ENCODE data around the gene OTOF.

Gene OTOF

DNA sequence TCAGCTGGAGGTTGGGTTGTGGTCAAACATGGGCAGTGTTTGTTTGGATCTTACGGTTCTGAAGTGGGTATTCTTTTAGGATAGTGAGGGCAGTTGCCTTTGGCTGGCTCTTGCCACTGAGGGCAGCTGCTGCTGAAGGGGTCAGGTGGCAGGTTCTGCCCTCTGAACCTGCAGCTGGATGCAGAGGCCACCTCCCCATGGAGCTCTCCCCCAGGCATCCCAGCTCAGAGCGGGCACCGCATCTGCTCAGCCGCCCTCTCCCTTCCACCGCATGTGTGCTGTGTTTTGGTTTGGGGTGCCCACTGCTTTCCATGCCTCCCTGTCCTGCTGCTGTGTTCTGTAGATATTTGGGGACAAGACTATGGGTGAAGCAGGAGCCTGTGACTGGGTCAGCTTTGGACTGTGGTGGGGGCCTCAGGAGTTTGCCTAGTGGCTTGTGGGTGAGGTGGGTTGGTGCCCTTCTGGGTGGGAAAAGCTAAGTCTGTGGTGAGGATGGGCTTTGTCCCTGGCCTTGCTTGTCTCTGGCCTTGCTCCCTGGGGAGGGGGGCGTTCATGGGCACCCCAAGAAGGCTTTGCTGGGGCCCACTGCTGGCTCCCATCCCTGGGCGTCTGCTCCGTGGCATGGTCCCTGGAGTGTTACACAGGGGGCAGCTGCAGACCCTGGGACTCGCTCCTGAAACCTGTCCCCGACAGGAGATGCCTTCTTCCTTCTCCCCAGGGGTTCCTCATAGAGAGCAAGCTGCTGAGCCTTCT is 28.5 kb downstream of the OTOF start:
- DNase-seq, result no peak

DNA sequence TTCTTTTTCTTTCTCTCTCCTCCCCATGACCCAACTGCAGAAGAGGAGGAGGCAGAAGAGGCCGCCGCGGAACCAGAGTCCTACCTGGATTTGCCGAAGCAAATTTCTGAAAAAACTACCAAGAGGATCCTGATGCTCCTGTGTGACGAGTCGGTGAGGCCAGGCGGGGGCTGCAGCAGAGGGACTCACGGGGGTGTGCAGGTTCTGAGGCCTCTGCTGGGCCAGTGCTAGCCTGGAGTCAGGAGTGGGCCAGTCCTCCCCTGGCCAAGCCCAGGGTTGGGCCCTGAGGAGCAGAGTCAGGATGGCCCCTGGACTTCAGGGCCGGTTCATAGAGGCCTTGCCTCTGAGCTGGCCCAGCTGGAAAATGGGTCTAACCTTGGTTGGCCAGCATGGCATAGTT is 29.3 kb downstream of the OTOF start:
- DNase-seq, result no peak

GRCh38 chr2:26444236-26444635 is 33.7 kb downstream of the OTOF start:
- DNase-seq, result no peak

GRCh38 chr2:26442707-26443106 is 35.2 kb downstream of the OTOF start:
- no peak for DNase-seq

DNA sequence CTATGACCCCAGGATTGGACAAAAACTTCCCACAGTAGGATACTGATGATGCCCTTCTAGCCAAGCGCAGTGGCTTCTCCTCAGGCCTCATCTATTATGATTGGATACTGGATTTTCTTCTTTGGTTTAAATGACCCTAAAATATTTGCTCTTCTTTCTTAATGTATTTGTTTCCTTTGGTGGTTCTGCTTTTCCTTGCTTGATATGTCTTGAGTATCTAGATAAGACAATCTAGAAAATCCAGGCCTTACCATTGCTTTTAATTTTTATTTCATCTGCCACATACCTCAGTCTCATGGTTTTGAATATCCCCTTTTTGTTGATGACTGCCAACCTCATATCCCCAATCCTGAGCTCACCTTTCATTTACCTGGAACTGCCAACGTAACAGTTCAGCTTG is 35.6 kb downstream of the OTOF start:
- DNase-seq, result no peak

DNA sequence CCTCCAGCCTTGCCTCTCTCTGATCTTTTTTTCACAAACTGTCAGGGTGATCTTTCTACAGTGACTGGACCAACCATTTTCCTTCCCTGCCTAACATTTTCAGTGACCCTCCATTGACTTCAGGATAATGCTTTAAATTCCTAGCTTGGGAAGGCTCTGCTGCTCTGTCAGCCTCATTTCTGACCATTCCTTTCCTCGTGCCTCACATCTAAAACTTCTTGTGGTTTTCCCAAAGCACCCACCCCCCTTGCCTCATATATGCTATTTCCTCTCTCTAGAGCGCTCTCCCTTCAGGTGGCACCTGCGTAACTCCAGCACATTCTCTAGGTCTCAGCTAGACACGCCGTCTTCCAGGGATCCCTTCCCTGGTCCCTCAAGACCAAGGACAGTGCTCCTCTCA is 39.0 kb downstream of the OTOF start:
- DNase-seq, result no peak

DNA sequence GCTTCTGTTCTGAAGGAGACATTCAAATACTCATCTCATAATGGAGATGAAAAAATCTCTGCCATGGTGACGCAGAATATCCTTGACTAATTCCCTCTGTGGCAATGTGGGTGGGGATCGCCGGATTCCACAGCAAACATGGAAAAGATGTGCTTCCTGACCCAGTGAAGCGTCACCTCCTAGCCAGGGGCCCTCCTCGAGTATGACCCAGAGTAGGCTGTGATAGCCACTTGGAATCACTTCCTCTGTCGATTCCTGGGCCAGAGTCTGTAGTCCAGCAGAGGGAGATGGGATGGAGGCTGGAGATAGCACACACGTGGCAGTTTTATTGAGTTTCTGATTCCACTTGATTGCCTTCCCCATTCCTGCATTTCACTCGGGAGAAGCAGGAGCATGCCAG is 39.4 kb downstream of the OTOF start:
- DNase-seq, result no peak

GRCh38 chr2:26435106-26435505 is 42.8 kb downstream of the OTOF start:
- DNase-seq, result no peak

DNA sequence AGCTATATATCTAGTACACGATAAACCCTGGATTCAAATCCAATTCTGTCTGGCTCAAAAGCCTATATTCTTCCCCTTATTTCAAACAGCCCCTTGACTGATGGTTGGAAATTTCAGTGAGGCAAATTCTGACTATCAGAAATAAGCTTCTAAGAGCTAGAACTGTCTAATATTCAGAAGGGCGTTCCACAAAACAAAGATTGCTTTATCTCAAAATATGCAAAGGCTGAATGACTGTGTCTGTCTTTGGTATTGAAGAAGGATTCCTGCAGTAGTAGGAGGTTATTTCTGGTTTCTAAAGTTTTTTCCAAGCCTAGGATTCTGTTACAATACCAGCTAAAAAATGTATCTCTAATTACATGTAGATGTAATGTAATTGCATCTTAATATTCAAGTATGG is 45.1 kb downstream of the OTOF start:
- DNase-seq, result no peak

GRCh38 chr2:26432363-26432762 is 45.6 kb downstream of the OTOF start:
- no peak for DNase-seq

- DNase-seq, result no peak
Observed at GRCh38 chr2:26430826-26431225, 47.1 kb downstream of the OTOF start.

GRCh38 chr2:26429779-26430578 is 47.9 kb downstream of the OTOF start:
- DNase-seq, result no peak

DNA sequence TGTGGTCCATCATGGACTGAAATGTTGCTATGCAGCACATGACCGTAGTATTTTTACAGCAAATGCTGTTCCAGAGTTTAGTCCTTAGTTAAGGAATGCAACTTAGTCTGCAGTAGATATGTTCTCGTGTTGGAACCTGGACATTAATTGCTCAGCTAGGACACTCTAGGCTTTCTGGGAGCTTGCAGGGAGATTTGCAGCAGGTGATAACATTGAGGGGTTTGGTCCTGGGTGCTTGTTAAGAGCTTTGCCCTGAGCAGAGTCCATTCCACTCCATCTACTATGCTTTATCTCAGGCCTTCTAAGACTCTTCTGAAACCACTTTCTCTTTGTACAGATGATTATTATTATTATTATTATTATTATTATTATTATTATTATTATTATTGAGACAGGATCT is 49.1 kb downstream of the OTOF start:
- no peak for DNase-seq

DNA sequence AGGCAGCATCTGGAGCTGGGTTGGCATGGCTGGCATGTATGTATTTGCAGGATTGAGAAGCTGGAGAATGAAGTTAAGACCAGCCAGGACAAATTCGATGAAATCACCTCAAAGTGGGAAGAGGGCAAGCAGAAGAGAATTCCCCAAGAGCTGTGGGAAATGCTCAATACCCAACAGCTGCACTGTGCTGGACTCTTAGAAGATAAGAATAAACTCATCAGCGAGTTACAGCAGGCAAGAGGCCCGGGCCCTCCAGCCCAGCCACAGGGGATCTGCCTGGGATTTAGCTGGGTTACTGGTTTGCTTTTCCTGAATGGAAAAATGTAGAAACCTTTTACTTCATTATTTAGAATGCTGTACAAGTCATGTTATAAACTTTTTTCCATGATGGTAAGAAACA is 53.7 kb downstream of the OTOF start:
- DNase-seq, result no peak

- DNase-seq, result no peak
Observed at GRCh38 chr2:26423750-26424149, 54.2 kb downstream of the OTOF start.

DNA sequence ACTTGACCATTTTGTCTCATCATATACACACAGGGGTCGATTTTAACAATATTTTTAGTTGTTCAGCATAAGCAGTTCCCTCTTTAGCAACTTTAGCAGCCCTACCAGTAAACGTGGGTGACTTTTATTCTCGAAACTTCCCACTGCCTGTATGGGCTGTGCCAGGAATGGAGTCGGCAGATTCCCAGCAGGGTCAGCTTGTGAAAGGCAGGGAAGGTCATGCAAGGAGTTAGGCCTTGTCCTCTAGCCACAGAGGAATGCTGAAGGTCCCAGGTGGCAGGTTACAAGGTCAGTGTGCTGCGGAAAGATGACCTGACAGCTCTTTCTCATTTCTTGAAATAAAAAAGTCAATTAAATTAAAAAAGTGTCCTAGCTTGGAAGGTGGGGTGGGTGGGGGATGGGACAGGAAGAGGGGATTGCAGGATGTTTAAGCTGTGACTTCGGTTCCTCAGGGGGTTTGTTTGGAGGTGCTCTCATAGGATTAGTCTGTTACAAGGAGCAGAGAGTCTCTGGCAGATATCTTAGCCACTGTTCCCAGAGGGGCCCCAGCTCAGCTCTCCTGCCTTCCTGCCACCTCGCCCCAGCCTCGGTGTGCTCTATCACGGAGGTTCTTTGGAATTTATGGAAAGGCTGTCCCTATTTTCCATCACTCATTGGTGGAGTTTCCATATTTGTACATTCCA is 54.8 kb downstream of the OTOF start:
- DNase-seq, result no peak

DNA sequence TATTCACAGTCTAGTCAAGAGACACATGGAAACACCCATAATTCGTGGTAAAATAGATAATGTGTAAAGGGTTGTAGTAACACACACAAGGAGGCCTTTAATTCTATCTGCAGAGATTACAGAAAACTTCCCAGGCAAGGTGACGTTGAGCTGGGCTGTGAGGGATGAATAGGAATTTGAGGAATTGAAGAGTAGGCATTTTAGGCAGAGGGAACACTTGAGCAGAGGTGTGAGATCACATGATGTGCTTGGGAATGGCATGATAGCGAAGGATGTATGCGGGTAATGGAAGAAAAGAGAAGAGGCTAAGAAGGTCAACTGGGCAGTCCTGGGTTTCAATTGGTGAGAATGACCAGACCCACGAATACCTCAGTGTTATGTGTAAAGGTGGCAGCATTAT is 56.0 kb downstream of the OTOF start:
- DNase-seq, result no peak

- no peak for DNase-seq
Observed at GRCh38 chr2:26414311-26414710, 63.6 kb downstream of the OTOF start.

- DNase-seq, result no peak
Observed at GRCh38 chr2:26412091-26412673, 65.7 kb downstream of the OTOF start.

GRCh38 chr2:26411419-26411818 is 66.5 kb downstream of the OTOF start:
- no peak for DNase-seq

DNA sequence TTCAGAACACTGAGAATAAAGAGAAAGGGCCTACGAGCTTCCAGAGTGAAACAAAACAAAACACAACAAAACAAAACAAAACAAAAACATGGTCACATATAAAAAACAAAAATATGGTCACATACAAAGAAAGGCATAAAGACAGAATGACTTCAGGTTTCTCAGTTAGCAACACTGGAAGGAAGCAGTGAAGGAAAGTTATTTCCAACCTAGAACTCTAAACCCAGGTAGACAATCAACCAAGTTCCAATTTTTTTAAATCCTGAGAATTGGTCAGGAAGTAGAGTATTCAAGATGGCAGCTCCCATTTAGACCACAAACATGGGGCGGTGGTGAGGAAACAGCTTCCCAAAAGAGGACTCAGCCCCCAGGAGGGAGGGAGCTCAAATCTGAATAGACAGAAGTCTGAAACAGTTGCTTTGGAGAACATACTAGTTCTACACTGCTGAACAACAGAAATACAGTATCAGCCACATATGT is 67.1 kb downstream of the OTOF start:
- DNase-seq, result no peak

DNA sequence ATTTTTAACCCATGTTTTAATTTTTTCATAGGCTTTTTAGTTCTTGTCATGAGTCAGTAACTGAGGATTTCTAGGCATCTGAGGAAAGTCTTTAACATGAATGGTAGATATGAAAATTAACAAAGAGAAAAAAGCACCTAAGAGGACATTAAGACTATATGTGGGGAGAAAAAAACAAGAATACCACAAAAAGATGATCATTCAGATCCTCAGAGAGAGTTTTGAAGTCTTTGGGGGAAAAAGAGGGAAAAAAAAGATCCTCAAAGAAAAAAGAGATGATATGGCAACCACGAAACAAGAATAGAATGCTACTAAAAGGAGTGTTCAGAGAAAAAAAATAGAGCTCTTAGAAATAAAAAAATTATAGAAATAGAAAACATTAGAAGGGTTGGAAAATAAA is 68.1 kb downstream of the OTOF start:
- DNase-seq, result no peak

GRCh38 chr2:26407526-26407925 is 70.4 kb downstream of the OTOF start:
- no peak for DNase-seq

All from activated CD4-positive, alpha-beta T cell treated with anti-CD3 and anti-CD28 coated beads for 1 hour (primary cell).